GM21786 (cell line): ENCODE measurements around the gene DOCK10.
A peak's percentile ranks its signal among the peaks of the same experiment; 100 is the strongest.

ENCODE experiments used
- ATAC-seq: cut with Tn5 transposase; IDR thresholded peaks from one replicate; pipeline ENCODE4 v1.9.1; 2021; ENCODE audit not compliant: unreplicated experiment

Gene DOCK10

DNA sequence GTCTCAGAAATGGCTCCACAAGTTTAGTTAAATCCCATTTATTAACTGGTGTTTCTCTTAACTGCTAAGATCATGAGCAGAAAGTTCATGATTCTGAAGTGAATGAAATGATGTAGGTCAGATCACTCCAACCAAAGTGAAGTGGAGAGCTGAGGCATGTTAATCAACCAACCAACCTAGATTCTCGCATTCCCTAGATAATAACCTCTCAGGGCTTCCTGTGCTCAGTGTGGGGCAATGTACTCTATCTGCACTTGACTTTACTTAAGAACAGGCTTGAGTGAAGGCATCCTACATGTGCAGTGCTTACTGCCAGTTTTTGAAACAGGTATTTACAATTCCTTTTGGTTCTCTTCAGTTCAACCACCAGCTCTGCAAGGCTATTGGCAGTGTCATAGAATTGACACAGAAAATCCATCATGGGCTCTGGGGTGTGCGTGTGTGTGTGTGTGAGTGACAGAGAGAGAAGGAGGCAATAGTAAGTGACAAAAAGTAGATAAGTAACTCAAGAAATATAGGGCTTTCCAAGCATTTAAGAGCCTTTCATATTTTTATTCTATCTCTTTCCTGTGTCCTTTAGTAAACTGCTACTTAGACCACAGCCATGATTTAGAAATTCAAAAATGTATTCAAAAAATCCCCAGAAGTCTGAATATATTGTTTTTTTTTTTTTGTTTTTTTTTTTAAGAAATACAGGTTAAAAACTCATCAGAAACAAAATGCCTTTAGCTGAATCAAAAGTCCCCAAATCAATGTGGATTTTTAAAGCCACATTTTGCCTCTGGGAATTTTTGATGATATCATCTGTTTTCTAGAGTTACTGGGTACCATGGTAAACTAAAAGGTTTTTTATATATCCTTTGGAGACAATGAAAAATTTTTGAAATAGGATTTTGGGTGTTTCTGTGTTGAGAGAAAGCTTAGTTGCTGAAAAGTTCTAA is 28.6 kb downstream of the DOCK10 start:
- no peak for ATAC-seq

DNA sequence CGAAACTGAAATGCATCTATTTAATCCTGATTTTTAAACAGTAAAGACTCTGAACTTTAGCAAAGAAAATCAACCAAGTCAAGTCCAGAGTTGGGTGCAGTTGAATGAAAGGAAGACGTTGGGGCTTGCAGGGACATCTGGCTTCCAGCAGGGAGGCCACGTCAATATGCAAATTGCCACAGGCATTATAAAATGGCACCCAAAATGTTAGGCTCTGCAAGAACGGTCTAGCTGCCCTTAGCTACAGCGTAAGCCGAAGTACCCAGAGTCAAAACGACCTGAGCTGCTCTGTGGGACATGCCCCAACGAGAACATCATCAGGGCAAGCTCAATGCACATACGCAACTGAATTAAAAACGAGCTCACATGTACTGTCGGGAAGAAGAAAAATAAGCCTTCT is 30.7 kb downstream of the DOCK10 start:
- ATAC-seq, result no peak

DNA sequence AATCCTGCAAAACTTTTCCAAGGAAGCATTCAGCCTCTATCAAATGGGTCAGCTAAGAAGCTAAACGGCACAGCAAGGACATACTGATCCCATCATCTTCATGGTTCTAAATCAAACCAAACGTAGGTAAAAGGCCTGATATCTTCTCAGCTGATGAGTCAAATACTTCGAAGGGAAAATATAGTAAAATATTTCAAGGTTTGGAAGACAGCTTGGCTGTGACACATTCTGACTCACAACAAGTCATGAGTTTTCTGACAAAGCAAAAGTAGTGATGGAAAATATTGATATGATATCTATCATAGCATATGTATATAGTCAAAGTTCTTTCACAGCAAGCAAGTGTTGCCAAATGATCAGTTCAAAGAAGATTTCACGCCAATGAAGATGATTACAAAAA is 31.5 kb downstream of the DOCK10 start:
- no peak for ATAC-seq

DNA sequence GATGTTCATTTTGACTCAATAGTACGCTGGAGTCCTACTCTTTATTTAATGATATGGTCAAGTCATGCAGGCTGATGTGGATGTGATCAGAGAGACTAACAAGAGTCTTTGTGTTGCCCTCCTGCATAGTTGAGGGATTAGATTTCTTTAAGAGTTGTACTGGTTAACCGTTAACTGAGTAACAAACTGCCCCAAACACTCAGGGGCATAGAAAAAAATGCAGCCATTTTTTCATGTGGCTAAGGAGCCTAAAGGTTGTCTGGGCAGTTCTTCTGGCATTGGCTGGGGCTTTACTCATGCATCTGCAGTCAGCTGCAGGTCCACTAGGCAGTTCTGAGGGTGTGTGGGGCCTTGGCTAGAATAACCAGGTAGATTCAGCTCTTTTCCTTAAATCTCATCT is 32.5 kb downstream of the DOCK10 start:
- peak; percentile 36 for ATAC-seq

DNA sequence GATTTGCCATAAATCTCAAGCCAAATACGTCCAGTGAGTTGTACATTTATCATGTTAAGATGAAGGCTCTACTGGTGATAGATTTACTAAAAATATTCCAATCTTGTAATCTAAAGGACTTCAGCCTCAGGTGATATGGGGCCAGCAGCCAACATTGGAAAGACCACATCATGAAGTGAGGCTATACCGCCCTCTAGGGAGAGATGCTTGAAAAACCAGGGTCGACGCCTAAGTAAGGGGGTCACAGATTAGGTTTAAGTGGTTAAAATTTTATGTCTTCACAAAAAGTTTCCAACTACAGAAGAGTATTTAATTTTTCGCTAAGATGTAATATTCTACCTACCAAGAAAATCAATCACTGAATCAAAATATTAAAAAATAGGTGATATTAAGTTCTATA is 33.3 kb downstream of the DOCK10 start:
- no peak for ATAC-seq

DNA sequence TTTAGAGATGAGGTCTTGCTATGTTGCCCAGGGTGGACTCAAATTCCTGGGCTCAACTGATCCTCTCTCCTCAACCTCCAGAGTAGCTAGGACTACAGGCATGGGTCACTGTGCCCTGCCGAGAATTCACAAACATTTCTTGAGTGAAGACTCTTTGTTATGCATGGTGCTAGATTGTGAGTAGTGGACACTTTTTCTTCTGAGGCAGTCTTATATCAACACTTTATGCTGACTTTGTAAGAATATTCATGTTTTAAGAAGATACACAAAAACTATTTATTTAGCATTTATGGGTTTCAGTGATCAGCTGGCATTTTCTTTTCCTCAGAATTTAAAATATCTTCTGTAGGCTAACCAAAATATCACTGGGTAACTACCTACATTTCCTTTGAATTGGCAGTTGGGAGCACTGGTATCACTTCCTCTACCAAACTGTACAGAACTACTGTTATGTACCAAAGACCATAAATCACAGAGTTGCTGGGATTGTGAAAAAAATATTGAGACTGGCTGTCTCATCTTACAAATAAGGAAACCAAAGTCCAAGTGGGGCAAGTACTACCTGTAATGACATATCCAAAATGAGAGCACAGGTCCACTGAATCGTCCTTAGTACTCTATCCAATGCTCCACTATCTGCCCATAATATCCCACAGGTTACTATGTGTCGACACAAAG is 34.0 kb downstream of the DOCK10 start:
- ATAC-seq, result peak; percentile 54

DNA sequence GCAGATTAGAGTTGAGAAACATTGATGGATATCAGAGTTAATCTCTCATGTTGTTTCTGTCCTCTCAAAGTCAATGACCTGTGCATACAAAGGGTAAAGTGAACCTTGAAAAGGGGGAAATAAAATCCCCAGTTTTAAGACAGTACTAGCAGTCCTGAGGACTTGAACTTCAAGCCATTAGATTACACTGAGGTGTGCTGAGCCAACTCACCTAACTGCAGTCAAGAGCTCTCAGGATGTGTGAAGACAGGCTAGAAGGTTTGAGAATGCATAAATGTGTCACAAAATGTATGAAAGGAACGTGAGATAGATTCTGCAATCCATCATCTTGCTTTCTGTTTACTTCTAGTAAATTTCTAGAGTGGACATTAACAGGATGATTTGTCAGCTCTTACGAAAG is 35.5 kb downstream of the DOCK10 start:
- no peak for ATAC-seq

DNA sequence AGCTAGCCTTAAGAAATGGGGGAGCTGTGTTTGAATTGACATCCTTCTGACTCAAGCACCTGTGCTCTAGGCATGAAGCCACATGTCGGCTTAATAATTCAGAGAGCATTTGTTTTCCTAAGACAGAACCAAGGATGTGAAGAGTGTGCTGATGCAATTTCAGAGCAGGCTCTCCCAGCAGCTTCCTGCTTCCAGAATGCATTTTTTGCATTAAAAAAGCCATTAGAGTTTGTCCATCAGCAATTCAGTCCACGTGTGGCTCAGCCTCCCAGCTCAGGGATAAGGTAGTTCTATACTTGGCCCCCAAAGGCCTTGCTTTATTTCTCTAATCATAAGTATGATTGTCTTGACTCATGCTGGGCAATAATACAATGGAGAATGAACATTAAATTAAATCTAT is 37.7 kb downstream of the DOCK10 start:
- no peak for ATAC-seq

DNA sequence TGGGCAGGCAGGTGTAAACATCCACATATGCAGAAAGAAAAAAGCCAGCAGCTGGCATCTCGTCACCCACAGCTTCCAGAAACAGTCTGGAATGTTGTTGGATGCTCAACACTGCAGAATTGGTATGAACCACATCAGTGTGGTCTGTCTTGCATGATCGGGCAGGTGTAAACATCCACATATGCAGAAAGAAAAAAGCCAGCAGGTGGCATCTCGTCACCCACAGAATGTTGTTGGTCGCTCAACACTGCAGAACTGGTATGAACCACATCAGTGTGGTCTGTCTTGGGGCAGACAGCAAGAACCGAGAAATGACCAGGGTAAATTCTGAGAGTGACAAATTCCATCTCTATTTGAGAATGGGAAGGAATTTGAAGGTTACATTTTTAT is 39.6 kb downstream of the DOCK10 start:
- peak; percentile 92 for ATAC-seq

DNA sequence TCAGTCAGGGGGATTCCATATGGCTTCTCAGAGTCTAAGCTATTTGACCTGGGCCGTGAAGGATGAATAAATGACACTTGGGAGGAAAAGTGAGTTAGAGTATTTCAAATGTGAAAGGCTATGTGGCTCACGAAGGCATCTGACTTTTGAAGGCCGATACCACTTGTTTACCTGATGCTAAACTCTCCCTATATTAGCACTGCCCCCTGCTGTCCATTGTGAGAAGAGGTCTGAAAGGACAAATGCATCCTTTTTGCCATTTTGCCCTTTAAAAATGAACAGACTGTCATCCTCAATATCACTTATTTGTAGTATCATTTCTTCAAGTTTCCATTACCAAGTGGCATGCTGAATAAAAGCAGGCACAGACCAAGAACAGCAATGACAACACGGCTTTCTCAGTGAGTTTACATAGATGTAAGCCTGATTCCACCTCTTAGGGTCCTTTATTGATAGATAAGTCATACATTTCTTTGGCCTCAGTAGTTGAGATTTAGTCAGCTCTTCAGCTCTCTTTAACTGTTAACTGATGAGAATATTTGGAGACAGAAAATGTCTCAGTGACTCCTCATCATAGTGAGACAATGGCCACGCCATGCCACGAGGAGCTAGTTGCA is 40.1 kb downstream of the DOCK10 start:
- peak; percentile 57 for ATAC-seq

DNA sequence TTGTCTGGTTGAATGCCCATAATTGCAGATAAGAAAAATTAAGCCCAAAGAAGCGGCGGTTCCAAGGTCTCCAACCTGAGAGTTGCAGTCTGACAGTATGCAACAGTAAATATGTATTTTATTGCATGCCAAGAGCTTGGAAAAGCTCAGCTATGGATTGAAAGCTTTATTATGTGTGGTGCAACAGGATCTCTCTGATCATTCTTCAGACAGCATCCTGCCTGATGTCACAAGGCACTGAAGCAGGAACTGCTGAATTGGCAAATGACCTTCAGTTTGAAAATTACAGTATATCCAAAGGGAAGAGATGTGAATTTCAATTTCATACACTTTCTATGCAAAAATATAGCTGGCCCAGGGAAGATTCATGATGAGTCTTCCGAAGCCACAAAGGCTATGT is 42.5 kb downstream of the DOCK10 start:
- no peak for ATAC-seq

DNA sequence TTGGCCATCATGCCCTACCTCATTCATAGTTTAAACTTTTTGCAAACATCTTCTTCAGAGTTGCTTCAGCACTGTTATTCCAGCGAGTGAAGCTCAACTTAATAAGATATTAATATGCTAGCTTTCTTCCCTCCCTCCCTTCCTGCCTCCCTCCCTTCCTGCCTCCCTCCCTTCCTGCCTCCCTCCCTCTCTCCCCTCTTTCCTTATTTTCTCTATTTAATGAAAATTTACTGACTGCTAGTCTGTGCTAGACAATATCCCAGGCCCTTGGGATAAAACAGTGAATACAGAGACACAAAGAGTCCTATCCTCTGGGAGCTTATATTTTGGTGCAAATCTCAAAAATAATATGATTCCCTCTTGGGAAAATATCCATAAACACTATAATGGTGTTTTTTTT is 42.9 kb downstream of the DOCK10 start:
- no peak for ATAC-seq

DNA sequence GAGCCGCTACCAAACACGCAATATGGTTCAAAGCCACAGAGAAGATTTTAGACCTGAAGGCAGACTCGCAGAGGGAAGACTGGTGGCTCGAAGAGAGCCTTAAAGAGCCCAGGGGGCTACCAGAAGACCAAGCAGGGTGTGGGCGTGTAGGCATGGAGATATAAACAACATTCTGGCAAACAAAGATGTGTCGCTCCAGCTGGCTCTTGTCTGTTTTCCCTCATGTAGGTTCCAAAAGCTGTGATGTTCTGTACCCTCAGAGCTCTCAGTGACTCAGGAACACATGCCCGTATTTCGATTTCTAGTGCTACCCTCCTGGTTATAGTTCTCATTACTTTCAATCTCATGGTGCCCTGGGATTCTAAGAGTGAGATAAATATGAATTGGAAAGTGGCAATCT is 44.5 kb downstream of the DOCK10 start:
- ATAC-seq, result no peak

DNA sequence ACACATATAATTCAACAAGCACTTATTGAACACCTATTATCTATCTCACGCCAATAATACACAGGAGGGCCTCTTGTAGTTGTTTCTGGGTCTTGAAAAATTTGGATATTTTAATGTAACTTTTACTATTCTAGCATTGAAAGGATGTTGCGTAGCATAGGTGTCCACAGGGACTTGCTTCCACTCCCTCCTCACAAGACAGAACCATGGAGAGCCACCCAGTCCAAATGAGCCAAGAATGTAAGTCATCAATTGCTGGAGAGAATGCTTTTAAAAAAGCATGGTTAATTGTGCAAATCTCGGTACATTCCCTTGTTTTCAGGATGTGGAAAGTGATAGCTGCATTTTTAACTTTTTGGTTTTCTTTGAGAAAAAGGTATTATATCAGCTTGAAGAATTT is 46.8 kb downstream of the DOCK10 start:
- ATAC-seq, result no peak

DNA sequence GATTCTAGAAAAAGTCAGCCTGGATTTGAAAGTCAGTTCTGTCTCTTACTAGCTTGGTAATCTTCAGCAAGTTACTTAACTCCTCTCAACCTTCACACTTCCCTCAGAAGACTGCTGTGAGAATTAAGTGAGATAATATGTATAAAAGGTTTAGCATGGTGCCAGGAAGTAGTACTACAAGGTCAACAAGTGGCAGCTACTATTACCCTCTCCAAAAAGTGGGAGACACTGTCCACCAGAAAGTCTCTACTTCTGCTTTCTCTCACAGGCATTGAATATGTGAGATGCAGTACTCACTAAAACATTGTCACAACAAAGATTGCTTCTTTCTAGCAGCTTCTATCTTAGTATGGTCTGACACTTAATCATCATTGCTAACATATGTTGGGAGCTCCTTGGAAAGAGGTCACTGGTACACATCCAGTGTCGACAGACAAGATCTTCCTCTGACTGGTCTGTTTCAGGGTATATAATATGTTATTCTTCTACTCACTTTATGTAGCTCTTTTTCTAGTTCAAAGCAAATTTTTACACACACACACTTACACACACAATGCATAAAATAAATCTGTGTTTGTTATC is 47.9 kb downstream of the DOCK10 start:
- ATAC-seq, result no peak

DNA sequence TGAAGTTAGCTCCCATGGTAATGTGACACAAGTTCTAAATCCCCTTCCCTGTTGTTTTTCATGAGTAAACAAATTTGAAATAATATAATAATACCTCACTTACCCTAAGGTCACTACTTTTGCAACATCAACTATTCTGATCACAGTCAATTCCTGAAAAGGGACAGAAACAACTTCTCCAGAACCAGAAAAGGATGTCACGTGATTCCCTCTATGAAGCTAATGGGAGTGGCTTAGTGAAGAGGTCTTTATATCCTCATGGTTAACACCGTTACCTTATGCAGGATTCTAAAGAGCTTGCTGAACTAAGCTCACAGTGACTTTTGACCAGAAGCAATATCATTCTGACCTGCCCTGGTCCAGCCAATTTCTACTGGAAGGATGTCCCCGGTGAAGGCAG is 51.6 kb downstream of the DOCK10 start:
- ATAC-seq, result no peak

DNA sequence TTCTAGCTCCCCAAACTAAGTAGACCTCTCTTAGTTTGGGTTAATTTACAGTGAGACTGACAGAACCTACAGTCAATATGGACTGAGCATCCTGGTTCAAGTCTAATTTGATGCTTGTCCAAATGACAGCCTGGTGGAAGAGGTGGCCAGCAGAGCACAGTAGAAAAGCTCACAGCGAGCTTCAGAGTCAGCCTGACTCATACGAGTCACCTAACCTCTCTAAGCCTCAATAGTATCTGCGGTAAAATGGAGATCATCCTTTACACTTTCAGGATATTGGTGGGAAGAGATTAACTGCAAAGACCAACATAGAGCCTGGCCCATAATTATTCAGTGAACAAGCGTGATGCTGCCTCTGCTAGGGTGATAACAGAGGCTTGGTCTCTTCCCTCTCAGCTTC is 54.5 kb downstream of the DOCK10 start:
- no peak for ATAC-seq

DNA sequence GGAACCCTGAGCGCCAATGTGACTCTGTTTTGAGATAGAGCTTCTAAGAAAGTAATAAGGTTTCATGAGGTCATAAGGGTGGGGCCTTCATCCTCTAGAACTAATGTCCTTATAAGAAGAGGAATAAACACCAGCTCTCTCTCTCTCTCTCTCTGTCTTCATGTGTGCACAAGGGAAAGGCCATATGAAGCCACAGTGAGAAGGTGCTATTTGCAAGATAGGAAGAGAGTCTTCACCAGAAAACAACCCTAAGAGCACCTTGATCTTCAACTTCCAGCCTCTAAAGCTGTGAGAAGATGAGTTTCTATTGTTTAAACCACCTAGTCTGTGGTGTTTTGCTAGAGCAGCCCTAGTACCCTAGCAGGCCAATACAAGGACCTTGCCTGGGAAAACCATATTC is 55.8 kb downstream of the DOCK10 start:
- no peak for ATAC-seq

DNA sequence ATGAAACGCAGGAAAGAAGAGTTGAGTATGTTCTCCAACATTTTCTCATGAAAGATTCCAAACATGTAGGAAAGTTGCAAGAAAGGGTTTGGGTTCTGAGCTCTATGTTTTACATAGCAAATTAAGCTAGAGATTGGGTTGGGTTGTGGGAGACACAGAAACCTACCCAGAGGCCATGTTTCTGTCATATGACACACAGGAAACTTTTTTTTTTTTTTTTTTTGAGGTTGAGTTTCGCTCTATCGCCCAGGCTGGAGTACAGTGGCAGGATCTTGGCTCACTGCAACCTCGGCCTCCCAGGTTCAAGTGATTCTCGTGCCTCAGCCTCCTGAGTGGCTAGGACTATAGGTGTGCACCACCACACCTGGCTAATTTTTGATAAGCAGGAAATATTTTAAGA is 57.6 kb downstream of the DOCK10 start:
- no peak for ATAC-seq

DNA sequence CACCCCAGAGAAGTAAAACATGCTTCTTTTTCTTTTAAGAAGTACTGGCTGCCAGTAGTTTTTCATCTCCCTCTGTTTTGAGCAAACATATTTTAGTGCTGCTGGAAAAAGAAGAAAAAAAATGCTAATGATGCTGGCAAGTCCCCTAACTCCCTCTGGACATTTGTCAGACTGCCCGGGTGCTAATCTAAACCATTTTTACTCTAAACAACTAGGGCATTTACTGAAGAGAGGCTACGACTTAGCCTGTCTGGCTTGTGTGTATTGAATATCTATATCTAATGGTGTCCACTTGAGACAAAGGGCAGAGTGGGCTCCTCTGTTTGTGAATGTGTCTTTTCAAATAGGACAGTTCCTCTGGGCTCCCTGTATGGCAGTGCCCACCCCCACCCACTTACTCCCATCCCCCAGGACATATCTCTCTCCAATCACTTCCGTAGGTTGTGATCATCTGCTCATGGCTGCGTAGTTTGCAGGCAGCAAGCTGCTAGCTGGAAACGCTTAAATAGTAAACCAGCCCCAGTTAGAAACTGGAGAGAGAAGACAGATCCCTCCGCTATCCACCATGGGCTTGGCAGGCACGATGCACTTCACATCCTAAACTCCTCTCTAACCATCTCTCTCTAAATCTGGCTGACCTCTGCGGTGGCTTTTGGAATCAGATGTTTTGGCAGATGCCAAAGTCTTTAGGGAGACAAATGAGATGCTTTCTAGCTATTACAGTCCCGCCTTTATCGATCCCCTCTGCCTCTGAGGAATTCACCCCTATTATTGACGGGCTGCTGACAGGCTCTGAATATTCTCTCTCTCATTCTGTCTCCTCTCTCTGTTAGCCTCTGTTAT is 58.3 kb downstream of the DOCK10 start:
- no peak for ATAC-seq
